GDM1 (cell line): ENCODE measurements around the gene ADAP1.
"Not testable (repeated sequence)": the region's sequence is repeated elsewhere in the genome, so short reads cannot be mapped to it uniquely, and the experiment has no call there.

Source experiments
- DNase-seq: peaks from one replicate; lab custom pipeline; 2025; lab: John Stamatoyannopoulos, UW

The ADAP1 gene

DNA sequence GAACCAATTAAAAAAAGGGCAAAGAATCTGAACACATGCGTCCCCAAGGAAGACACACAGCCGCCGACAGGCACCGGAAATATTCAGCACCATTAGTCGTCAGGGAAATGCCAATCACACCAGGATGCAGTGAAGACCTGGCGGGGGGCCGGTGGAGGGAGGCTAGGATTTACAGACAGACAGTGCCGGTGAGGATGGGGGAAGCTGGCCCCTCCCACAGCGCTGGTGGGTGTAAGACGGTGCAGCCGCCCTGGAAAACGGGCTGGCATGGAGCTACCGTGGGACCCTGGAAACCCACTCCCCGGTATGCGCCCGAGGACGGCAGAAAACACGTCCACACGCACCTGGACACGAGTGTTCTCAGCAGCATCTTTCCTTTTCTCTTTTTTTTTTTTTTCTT, 4.8 kb upstream of the ADAP1 start:
- DNase-seq, result no peak

DNA sequence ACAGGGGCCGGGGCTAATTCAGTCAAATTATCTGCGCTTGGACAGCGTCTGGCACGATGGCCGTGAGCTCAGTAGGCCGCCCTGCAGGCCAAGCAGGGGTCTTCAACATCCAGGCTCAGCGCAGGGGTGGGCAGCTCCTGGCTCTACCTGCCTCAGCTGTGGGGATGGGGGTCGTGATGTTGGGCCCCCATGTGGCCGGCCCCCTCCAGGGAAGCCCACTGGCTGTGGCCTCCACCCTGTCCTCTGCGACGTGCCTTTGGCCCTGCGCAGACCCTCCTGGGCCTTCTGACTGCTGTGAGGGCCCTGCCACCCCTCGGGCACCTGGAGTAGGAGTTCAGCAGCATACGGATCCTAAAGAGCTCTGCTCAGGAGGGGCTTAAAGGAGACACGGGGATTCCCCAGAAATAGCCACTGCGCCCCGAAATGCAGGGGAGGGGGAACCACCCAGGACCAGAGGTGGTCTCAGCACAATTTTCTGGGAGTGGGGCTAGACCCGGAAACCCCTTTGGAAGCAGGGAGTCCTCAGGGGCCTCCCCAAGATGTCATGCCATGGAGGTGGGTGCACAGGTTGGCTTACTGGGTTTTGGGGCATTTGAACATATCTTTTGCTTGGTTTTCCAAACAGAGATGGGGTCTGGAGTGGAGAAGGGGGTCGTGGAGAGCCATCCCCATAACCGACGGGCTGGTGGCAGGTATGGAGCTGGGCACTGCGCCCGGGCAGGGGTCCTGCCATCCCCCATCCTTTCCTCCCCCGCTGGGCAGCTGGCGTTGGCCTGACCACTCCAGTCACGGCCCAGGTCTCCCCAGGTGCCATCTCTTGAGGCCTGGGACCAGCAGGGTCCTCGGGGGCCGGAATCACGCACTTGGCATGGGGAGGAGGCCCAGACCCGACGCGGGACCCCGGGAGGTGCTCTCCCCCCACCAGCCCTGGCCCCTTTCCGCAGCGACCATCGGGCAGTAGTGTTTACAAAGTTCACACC, 4.0 kb upstream of the ADAP1 start:
- no peak for DNase-seq

DNA sequence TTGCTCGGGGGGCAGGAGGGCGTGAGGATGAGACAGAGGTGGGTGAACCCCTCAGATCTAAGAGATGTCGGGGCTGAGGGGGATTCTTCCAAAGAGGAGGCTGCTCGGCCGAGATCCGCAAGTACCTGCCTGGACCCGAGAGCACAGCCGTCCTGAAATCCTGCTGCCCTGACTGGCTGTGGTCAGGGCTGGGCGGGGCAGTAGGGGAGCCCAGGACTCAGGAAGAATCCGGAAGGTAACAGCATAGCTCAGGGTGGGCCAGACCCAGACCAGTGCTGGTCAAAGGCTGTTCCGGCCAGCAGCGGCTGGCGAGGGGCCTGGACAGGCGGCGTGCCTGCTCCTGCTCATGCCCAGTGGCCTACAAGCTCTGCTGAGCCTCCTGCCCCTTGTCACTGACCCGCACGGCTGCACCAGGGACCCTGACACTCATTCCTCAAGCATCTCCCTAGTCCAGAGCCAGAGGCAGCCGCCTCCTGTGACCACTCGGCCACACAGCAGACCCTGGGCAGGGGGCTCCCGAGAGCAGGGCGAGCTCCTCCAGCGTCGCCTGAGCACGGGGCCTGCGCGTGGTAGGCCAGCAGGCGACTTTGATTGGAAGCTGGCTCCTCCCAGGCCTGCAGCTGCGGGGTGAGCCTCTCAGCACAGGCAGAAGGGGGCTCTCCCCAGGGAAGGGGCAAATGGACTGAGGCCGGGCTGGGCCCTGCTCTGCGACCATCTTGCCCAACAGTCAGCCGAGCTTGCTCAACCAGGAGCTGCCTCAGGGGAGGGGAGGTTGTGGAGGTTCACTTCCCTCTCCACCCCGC, 3.1 kb upstream of the ADAP1 start:
- no peak for DNase-seq

DNA sequence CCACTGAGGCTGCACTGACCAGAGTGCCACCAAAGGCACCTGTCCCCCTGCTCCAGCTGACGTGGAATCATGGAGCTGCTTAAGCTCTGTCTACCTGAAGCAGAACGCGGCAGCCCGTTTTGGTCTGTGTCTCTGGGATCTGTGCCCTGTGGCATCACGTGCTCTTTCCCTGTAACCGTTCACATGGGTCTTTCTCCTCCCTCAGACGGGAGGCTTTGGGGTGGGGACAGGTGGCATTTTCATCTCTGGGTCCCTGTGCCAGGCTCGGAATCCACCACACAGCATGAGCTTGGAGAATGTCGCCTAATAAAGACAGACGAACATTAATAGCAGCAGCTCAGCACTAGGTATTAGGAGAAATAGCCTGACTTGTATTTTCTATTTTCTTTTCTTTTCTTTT, 1.6 kb upstream of the ADAP1 start:
- no peak for DNase-seq

DNA sequence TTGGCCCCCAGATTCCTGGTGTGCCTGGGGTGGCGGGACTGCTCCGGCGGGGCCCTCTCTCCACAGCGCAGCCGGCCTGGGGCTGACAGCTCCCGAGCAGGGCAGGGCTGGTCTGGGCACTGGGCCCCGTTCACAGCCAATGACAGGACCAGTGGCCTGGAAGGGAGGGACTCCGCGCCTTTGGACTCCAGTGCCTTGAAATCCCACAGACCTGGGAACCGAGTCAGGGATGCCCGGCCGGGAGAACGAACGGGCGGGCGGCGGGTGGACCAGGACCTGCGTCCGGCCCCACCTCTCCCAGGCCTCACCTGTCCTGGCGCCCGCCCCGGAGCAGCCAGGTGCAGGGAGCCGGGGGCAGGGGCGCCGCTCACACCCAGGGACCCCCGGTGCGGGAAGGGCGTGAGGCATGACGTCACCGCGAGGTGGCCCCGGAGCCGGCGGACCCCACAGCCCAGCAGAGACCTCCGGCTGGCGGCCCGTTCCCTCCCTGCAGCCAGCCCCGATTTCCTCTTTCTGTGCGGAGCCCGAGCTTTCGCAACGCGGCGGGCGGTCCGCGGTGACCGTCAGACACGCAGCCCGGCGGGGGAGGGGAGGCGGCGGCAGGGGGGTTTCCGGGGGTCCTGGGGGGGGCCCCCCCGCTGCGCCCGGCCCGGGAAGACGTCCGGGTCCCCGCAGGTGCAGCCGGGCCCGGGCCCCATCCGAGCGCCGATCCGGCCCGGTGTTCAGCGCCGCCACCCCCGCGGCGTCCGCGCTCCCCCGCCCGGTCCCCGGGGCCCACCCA, 743 bp downstream of the ADAP1 start:
- DNase-seq, result no peak

DNA sequence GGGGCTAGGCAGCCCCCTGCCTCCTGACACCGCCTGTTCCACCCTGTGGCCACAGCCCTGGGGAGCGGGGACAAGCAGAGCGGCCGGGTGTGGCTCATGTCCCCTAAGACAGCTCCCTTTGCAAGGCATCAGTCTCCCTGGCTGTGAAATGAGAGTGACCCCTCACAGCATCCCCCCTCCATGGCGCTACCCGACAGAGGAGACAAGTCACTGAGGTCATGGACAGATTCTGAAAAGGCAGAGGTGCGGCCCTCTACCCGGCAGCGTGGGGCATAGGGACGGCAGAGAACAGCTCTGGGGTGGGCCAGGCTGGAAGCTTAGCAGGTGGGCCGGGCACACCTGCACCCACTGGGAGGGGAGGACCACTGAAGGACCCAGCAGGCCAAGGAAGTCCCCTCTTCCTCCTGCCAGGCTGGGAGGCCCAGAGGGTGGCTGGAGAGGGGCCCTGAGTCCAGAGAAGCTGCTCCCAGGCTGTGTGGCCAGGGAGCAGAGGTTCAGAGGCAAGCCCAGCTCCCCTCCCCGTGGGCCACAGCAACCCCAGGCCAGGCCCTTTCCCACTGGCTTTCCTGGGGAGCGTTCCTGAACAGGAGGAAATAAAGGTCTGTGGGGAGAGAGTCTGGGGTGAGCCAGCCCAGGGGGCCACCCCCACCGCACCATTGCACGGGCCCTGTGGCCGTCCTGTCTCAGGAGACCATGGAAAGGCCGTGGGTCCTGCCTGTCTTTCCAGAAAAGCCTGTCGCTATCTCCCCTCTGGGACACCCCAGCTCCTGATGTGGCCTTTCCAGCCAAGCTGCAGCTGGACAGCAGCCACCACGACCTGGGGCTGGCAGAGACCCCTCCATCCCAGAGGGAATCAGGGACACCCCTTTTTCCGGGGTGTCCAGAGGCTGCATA, 1.7 kb downstream of the ADAP1 start:
- DNase-seq, result no peak

DNA sequence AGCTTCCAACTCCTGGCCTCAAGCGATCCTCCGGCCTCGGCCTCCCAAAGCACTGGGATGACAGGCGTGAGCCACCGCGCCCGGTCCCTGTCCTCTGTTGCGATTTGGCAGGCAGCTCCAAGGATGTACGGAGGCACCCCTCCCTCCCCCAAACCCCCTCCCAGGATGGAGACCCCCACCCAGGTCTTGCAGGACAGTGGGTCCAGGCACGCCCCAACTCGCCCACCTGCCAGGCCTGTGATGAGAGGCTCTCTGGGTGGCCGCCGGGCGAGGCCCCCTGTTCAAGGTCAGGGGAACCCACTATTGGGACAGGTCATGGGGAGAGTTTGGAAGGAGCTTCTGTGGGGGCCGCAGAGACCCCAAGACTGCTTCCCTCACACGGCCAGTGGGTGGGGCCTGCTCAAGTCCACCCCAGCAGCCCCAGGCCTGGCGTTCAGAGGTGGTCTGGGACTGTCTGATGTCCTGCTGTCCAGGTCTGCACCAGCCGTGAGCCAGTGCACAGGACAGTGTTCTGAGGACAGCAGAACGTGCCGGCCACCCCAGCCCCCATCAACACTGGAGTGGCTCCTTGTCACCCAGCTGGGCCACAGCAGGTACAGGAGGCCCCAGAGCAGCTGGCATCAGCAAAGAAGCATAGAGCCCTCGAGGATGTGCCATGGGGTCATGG, 2.5 kb downstream of the ADAP1 start:
- DNase-seq, result no peak

DNA sequence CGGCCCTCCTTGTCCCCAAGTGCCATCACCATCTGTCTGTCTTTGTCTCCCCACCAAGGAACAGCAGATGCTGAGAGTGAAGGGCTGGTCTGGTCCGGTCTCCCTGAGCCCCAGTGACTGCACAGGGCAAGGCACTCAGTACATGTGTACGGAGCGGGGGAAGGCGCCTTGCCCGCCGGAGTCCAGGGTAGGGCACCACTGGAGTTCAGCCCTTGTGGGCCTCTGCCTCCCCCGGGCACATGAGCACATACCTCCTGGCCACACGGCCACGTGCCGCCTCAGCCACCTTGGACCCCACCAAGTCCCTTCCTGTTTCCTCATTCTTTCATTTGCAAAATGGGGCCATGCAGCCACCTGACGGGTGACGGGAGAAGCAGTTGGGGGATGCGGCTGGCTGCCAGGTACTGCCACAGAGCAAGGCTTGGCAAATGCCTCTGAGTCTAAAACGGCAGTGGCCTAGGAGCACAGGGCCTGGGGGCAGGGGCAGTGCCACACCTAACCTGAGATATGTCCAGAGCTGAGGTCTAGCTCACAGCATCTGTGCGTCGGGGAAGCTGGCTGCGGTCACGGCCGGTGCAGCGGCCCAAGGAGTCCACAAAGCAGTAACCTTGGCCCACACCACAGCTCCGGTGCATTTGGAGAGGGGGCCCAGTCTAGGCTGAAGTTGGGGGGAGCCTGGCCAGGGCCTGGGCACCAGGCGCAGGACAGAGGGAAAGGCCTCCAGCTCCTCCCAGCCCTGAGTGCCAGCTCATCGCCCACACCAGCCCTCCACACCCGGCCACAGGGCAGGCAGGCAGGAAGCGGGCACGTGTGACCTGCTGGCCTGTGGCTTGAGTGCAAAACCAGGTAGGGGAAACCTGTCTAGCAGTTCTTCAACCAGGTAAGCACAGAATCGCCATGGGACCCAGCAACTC, 5.2 kb downstream of the ADAP1 start:
- no peak for DNase-seq

DNA sequence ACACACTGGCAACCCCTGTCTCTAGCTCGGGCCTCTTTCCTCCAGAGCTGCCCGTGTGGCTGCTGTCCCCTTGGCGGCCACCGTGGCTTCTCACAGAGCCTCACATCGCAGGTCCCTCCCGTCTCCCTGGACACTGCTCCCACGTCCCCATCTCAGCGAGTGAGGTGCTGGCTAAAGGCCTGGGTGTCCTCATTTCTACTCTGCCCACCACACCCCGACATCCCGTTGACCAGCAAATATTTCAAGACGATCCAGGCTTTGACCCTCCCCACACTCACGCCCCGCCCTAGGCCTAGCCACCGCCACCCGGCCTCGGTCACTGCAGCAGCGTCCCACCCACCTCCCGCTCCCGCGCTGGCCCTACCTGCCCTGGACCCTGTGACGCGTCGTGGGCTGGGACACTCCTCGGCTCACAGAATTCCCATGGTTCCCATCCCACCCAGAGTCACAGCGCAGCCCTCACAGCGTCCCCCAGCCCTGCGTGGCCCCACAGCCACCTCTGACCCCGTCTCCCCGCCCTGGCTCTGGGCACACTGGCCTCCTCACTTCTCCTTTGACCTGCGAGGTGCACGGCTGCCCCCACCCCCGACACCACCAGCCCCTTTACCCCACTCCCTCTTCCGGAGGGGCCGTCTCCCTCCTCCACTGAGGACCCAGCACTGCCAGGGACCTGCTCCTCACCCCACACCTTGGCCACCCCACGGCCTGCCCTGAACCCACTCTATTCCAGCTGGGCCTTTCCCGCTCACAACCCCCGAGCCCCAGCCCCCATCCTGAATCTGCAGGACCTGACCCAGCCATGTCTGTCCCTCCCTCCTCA, 6.9 kb downstream of the ADAP1 start:
- no peak for DNase-seq

DNA sequence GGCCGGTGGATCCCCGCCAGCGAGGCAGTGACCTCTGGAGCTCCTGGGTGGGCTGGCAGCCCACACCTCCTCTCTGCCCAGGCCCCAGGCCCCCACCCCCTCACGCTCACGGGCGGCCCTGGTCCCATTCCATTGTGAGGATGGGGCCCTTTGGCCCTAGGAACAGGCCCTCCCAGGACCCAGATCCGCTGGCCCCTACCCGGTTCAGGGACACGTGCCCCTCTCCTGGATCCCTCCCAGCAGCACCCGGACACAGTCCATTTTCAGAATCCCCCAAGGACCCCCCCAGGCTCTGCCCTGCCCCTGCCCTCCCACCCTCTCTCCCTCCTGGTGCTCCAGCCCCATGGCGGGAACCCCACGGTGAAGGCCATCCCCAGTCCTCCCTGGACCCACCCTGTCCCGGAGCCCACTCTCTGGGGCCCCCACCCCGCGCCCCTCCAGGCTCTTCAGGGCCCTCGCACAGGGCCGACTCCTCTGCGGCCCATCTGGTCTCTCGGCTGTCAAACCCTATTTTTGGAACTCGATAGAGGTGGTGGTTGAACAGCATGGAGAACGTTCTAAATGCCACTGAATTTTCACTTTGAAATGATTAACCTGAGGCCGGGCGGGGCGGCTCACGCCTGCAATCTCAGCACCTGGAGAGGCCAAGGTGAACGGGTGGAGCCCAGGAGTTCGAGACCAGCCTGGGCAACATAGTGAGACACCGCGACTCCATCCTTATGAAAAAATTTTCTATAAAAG, 8.1 kb downstream of the ADAP1 start:
- DNase-seq, result no peak

DNA sequence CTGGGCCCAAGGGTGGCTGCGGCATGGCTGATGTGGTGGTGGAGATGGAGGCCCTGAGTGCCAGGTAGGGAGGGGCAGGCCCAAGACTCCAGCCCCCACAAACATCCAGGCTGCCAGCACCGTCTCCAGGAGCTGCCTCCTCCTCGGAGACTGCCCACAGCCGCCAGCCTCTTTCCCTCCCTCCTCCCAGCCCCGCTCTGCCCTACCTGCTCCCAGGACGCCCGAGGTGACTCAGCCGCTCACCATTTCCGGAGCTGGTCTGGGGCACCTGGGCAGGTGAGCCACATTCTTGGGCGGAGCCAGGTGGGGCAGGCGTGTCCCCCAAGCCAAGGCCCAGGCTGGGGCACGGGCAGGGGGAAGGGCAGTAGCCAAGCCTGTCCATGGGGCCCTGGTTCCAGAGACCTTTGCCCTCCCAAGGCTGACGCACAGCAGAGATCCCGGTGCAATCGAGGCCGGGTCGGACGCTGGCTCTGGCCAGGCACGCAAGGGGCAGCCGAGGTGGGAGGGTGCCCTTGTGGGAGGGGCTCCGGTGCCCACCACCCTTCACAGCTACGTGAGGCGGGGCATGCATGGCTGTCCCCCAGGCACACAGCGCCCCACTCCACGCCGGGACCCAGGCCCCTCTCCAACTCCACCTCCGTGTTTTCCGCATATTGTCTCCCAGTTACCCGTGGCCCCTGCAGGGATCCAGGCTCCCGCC, 8.8 kb downstream of the ADAP1 start:
- DNase-seq, result no peak

DNA sequence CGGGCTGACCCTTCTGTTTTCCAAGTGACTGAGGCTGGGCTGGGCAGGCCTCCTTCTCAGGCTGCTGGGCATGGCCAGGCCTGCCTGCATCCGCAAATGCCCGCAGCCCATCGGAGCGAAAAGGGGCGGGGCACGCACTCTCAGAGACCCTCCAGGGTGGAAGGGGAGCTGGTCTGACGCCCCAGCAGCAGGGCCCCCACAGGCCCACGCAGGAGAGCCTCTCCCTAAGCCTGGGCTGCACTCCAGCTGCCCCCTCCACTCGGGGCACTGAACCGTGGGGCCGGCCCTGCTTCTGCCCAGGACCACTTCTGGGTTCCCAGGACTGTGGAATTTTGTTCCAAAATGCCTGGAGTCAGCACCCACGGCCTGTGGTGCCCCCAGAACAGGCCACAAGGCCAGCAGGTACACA, 9.3 kb downstream of the ADAP1 start:
- no peak for DNase-seq

DNA sequence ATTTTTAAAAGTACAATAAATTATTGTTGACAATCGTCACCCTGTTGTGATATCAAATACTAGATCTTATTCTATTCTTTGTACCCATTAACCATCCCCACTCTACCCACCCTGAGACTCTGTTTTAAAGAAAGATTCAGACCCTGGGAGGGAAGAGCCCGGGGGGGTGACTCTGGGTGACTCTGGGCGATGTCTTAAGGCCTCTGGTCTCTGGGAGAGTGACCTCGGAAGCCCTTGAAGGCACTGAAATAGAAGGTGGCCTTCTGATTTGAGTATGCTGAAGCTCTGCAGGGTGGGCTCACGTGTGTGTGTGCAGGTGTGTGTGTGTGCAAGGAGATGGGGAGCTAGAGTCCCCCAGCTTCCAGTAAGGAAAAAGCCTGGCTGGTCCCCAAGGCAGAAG, 9.7 kb downstream of the ADAP1 start:
- DNase-seq, result no peak

DNA sequence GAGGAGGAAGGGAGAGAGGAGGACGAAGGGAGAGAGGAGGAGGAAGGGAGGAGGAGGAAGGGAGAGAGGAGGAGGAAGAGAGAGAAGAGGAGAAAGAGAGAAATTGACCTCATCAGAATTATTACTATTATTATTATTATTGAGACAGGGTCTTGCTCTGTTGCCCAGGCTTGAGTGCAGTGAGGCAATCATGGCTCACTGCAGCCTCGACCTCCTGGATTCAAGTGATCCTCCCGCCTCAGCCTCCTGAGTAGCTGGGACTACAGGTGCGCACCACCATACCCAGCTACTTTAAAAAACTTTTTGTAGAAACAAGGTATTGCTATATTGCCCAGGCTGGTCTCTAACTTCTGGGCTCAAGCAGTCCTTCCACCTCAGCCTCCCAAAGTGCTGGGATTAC, 10.7 kb downstream of the ADAP1 start:
- not testable (repeated sequence) for DNase-seq

DNA sequence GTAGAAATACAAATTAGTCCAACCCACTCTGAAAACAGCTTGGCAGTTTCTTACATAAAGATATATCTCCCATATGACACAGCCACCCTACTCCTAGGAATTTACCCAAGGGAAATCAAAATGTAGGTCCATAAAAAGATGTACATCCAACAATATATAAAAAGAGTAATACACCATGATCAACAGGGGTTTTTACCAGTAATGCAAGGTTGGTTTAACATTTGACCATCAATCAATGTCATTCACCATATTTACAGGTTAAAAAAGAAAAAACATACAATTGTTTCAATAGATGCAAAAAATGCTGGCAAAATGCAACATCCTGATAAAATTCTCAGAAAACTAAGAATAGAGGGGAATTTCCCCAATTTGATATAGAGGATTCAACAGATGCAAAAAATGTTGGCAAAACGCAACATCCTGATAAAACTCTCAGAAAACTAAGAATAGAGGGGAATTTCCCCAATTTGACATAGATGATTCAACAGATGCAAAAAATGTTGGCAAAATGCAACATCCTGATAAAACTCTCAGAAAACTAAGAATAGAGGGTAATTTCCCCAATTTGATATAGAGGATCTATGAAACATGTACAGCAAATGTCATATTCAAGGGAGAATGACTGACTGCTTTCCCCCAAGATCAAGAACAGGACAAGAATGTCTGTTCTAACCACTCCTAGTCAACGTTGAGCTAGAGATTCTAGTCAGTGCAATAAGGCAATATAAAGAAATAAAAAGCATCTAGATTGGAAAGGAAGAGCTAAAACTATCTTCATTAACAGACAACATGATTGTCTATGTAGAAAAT, 13.7 kb downstream of the ADAP1 start:
- DNase-seq, result no peak

DNA sequence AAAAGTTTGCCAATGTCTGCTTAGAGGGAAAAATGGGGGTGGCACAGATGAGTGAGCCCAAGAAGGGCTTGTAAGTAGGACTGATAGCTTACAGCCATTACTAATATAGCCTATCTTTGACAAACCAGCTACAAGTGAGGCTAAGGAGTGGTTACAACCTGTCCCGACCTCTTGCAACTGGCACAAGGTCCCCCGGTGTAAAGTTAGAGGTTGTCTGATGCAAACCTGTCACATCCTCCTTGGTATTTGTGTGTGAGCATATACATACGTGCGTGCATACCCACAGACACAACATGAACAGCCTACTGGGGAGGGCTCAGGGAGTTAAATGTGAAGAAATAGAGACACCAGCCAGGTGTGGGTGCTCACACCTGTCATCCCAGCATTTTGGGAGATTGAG, 14.6 kb downstream of the ADAP1 start:
- DNase-seq, result no peak
